Muscle layer of colon (tissue), 2 donors: ENCODE measurements around the gene NDUFS8.

Experiments used
- H3K27ac ChIP-seq: one replicate; pipeline ENCODE4 v1.7.0; 2013; ENCODE audit warnings: low read depth, mild to moderate bottlenecking, low read length, moderate library complexity
- H3K27me3 ChIP-seq, 2 donors: one replicate each; pipeline ENCODE4 v1.7.0; 2013; ENCODE audit warnings: low read length in 2 of 2, mild to moderate bottlenecking in 2 of 2; ENCODE audit not compliant: insufficient read depth in 2 of 2, control insufficient read depth in 1 of 2
- H3K36me3 ChIP-seq: one replicate; pipeline ENCODE4 v1.7.0; 2013; ENCODE audit warnings: mild to moderate bottlenecking, low read length; ENCODE audit not compliant: insufficient read depth
- H3K4me1 ChIP-seq: one replicate; pipeline ENCODE4 v1.7.0; 2013; ENCODE audit warnings: mild to moderate bottlenecking, low read length; ENCODE audit not compliant: insufficient read depth
- H3K4me3 ChIP-seq, 2 donors: one replicate each; pipeline ENCODE4 v1.7.0; 2013; ENCODE audit warnings: low read length in 2 of 2, low read depth in 1 of 2, mild to moderate bottlenecking in 1 of 2, moderate library complexity in 1 of 2
- H3K9ac ChIP-seq: one replicate; pipeline ENCODE4 v1.7.0; 2013; ENCODE audit warnings: low read length
- H3K9me3 ChIP-seq: one replicate; pipeline ENCODE4 v1.7.0; 2013; ENCODE audit warnings: mild to moderate bottlenecking, low read length
- donor health status: abdominal sarcoma.
- donor health status: Adenocarcinoma of cecum.

The NDUFS8 gene

DNA sequence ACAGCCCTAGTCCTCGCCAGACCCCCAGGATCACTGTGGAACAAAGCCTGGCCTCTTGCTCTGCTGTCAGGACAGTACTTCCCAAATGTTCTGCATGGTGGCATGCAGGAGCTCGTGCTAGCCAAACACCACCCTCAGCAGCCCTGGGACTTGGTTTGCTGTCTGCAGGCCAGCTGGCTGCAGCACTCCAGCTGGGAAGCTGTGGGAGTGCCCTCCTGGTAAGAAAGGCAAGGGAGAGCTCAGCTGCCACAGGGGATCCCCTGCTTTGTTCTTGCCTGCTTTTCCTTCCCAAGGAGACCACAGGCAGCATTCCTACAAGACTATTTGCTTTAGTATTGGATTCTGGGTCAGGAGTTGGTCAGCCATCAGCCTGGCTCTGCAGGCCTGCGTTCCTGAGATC, 36.3 kb downstream of the NDUFS8 start:
- H3K27ac ChIP-seq: no peak overlapping the region
- peaks cover 84% of the 10 kb centered on the region for H3K36me3 ChIP-seq
- no peak overlapping the region for H3K4me3 ChIP-seq
- H3K27me3 ChIP-seq: no peaks in the 10 kb centered on the region
- no peak overlapping the region for H3K9ac ChIP-seq
- H3K9me3 ChIP-seq: no peaks in the 10 kb centered on the region
- no peaks in the 10 kb centered on the region for H3K4me1 ChIP-seq

- H3K27ac ChIP-seq: no peak overlapping the region
- no peak overlapping the region for H3K4me3 ChIP-seq
- no peaks in the 10 kb centered on the region for H3K4me1 ChIP-seq
- no peak overlapping the region for H3K9ac ChIP-seq
- H3K27me3 ChIP-seq: no peaks in the 10 kb centered on the region
- peaks cover 79% of the 10 kb centered on the region for H3K36me3 ChIP-seq
- no peaks in the 10 kb centered on the region for H3K9me3 ChIP-seq
Measured at GRCh38 chr11:68067991-68068390, 37.5 kb downstream of the NDUFS8 start.

- no peaks in the 10 kb centered on the region for H3K27me3 ChIP-seq
- H3K36me3 ChIP-seq: peaks cover 65% of the 10 kb centered on the region
- no peak overlapping the region for H3K27ac ChIP-seq
Measured at GRCh38 chr11:68071281-68072048, 41.0 kb downstream of the NDUFS8 start.

DNA sequence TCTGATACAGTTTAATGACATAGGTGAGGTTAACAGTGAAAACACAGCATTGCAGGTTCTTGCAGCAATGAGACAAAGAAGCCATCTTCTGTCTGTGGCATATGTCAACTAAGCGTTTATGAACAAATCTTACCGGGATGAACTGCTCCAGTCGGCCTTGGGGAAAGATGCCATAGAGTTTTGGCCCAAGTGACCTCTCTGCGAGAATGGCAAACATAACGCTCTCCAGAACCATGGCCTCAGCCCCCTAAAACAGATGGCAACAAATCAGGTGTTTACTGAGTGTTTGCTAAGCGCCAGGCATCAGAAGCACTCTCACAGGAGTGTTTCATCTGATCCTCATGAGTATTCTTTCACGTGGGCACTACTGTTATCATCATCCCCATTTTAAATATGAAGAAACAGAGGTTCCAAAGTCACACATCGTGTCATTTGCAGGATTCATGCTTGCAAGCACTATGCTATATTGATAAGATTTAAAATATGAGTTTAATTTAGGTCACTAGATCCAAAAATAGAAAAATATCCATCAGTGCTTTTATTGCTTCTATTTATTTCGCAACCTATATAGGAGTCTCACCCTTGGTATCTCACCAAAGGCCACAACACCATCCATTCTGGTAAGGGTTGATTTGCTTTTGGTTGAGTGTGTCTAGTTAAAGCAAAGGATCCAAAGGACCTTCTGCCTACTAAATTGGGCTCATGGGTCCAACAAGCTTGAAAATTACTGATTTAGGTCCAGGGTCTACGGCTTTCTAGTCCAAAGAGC, 44.3 kb downstream of the NDUFS8 start:
- no peaks in the 10 kb centered on the region for H3K27me3 ChIP-seq
- no peak overlapping the region for H3K9ac ChIP-seq
- H3K4me1 ChIP-seq: no peaks in the 10 kb centered on the region
- H3K36me3 ChIP-seq: peaks cover 37% of the 10 kb centered on the region
- H3K4me3 ChIP-seq: no peak overlapping the region
- H3K9me3 ChIP-seq: no peaks in the 10 kb centered on the region
- H3K27ac ChIP-seq: no peak overlapping the region

More at GRCh38 chr11:68071281-68072048, 41.0 kb downstream of the NDUFS8 start:
- Histone ChIP-seq H3K9me3 (no peaks in the 10 kb centered on the region), H3K9ac (no peak overlapping the region), H3K4me1 (no peaks in the 10 kb centered on the region), H3K4me3 (no peak overlapping the region)

DNA sequence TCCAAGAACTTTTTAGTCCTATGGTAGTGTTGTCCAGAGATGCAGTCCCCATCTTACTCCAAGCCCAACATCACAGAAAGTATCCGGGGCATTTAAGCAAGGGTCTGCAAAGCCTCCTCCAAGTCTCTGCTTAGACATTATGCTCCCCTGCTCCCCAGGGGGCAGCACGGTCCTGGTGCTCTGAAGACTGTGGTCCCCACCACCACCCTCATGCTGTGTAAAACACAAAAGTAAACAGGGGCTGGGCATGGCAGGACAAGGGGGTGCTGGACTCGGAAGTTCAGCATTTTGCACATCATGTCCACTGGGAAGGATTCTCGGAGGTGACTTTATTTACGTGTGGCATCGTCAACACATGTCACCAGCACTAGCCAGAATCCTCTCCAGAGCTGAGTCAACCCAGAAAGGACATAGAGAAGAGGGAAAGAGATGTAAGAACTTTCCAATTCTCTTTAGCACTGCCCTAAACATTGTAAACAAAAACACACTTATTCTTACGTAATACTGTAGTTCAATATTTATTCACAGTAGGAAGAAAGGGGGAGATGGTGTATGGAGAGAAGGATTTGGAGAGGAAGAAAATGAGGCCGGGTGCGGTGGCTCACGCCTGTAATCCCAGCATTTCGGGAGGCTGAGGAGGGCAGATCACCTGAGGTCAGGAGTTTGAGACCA, 46.0 kb downstream of the NDUFS8 start:
- H3K27me3 ChIP-seq: no peaks in the 10 kb centered on the region
- H3K27ac ChIP-seq: no peak overlapping the region
- H3K4me1 ChIP-seq: no peaks in the 10 kb centered on the region
- no peaks in the 10 kb centered on the region for H3K9me3 ChIP-seq
- no peak overlapping the region for H3K9ac ChIP-seq
- no peak overlapping the region for H3K4me3 ChIP-seq
- H3K36me3 ChIP-seq: peaks cover 31% of the 10 kb centered on the region

DNA sequence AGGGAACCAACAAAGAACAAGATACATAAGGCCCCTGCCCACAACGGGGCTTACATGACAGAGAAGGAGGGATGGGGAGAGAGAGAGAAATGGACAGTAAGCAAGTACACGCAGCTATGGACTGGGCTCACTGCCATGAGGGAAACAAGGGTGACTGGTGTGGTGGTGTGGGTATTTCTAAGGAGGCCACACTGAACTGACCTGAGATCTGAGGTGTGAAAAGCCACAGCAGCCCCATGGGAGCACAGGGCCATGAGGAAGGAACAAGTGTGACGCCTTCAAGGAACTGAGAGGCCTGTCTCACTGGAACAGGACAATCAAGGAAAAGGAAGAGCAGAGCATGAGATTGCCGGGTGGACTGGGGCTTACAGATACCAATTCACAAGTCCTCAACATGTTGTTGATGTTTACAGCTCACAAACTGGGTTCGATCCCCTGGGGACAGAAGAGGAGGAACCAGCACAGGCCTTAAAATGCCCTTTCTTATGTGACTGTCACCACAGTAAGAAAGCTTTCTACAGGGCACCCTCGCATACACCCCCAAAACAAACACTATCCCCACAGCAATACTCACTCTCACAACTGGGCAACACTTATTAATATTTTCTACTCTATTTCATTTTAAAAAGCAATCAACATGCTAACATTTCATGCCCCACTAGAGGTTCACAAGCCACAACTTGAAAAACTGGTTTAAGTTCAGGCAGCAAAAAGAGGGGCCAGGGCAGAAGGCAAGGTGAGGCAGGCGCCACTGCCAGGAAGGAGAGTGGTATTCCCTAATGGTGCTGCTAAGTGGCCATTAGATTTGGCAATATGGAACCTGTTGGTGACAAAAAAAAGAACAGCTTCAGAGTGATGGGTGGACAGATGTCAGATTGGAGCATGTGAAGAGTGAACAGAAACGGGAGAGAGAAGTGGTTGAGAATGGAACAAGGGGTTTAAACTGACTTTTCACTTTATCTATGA, 47.4 kb downstream of the NDUFS8 start:
- Histone ChIP-seq H3K4me3 (no peak overlapping the region), H3K9me3 (no peaks in the 10 kb centered on the region), H3K27me3 (no peaks in the 10 kb centered on the region), H3K4me1 (no peaks in the 10 kb centered on the region), H3K36me3 (peaks cover 20% of the 10 kb centered on the region), H3K9ac (no peak overlapping the region), H3K27ac (no peak overlapping the region)

DNA sequence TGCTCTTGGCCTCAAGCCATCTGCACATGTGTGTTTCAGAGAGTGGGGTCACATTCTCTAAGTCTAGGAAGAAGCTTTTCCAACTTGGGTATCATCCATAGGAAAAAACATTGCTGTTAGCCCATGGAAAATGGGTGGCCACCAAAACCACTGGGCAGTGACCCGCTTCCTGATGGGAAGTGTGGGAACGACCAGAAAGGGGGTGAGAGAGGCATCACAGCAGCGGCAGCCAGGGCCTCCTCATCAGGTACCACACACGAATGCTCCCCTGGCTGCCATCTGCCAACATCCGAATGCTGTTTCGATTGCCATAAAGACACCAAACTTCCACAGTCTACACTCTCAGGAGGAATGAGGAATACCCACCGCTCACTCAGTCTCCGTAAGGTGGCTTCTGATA, 50.4 kb downstream of the NDUFS8 start:
- no peaks in the 10 kb centered on the region for H3K9me3 ChIP-seq
- no peak overlapping the region for H3K27ac ChIP-seq
- H3K4me1 ChIP-seq: no peaks in the 10 kb centered on the region
- H3K4me3 ChIP-seq: no peak overlapping the region
- no peaks in the 10 kb centered on the region for H3K27me3 ChIP-seq
- H3K36me3 ChIP-seq: peaks cover 17% of the 10 kb centered on the region
- H3K9ac ChIP-seq: no peak overlapping the region

DNA sequence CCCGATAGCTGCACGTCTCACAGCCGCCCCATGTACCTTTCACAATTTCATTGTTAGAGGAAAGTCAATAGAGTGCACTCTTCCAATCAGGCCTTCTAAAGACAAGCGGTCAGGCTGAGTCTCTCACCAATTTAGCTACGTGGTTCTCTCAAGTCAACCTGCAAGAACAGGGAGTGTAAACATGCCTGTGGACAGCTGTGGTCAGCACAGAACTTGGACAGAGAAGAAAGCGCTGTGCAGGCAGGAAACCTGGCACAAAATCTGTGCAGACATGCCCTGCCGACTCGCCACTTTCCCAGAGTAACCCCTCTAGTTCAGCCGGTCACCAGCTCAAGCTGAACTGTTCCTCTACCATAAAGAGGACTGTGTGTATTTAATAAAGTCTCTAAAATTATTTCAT, 51.2 kb downstream of the NDUFS8 start:
- H3K9ac ChIP-seq: no peak overlapping the region
- H3K36me3 ChIP-seq: peaks cover 10% of the 10 kb centered on the region
- H3K27ac ChIP-seq: no peak overlapping the region
- H3K4me1 ChIP-seq: no peaks in the 10 kb centered on the region
- no peaks in the 10 kb centered on the region for H3K27me3 ChIP-seq
- H3K9me3 ChIP-seq: no peaks in the 10 kb centered on the region
- H3K4me3 ChIP-seq: no peak overlapping the region

- Histone ChIP-seq H3K36me3 (peaks cover 10% of the 10 kb centered on the region), H3K27me3 (no peaks in the 10 kb centered on the region), H3K4me3 (no peak overlapping the region), H3K9ac (no peak overlapping the region), H3K9me3 (no peaks in the 10 kb centered on the region), H3K27ac (no peak overlapping the region), H3K4me1 (no peaks in the 10 kb centered on the region)
Measured at GRCh38 chr11:68082481-68082880, 52.0 kb downstream of the NDUFS8 start.

DNA sequence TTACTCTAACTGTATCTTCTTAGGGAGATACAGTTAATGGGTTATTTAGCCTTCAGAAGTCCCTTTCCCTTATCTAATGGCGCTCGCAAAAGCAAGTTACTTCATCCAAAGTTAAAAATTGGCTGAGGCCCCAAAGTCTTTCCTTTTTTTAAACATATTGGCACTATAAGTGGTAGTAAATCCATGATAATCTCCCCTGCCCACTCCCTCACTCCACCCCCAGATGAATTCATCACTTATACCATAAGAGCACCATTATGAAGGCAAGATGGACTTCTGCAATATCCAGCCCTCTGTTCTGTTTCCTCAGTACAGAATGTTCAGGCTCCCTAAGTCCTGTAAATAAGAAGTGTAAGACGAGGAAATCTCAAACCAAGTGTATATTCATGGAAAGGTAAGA, 53.0 kb downstream of the NDUFS8 start:
- Histone ChIP-seq H3K36me3 (peaks cover 10% of the 10 kb centered on the region), H3K9me3 (no peaks in the 10 kb centered on the region), H3K4me3 (no peak overlapping the region), H3K4me1 (no peaks in the 10 kb centered on the region), H3K9ac (no peak overlapping the region), H3K27ac (no peak overlapping the region), H3K27me3 (no peaks in the 10 kb centered on the region)
